Spleen (tissue), 11 donors: ENCODE measurements around the gene SLCO2A1. TPM values are rescaled to one million over a fixed set of nuclear protein-coding genes. Genes with fewer than 3 reads are reported as not detected.

Experiments used
- DNase-seq: peaks from one replicate; pipeline ENCODE4 v3.0.0-alpha.2; 2020
- H3K27ac ChIP-seq, 8 donors: fragments of 200-600 bp; sonication (generic) in 7 of 8; 1 replicate in 4 of 8; 2 replicates in 4 of 8; pipeline versions ENCODE4 v1.5.0 to v1.8.0; 2016 to 2021; ENCODE audit warnings: inconsistent platforms in 4 of 8, mild to moderate bottlenecking in 4 of 8, moderate library complexity in 1 of 8
- H3K27me3 ChIP-seq, 7 donors: fragments of 200-600 bp; sonication (generic) in 6 of 7; replicated peaks in 1 of 7; 1 replicate in 4 of 7; 2 replicates in 3 of 7; pipeline versions ENCODE4 v1.5.0 to v1.8.0; 2016 to 2021; ENCODE audit warnings: inconsistent platforms in 3 of 7, mild to moderate bottlenecking in 1 of 7
- H3K36me3 ChIP-seq, 6 donors: fragments of 200-600 bp; sonication (generic) in 5 of 6; 1 replicate in 4 of 6; 2 replicates in 2 of 6; pipeline versions ENCODE4 v1.5.0 to v1.8.0; 2016 to 2021; ENCODE audit warnings: inconsistent platforms in 2 of 6
- H3K4me1 ChIP-seq, 6 donors: fragments of 200-600 bp; sonication (generic) in 5 of 6; 1 replicate in 3 of 6; 2 replicates in 3 of 6; pipeline versions ENCODE4 v1.5.0 to v1.8.0; 2016 to 2021; ENCODE audit warnings: inconsistent platforms in 3 of 6
- H3K4me3 ChIP-seq, 8 donors: fragments of 200-600 bp; sonication (generic) in 7 of 8; 1 replicate in 4 of 8; 2 replicates in 4 of 8; pipeline versions ENCODE4 v1.5.0 to v1.8.0; 2016 to 2021; ENCODE audit warnings: inconsistent platforms in 4 of 8, mild to moderate bottlenecking in 4 of 8, moderate library complexity in 2 of 8
- H3K9me3 ChIP-seq, 8 donors: fragments of 200-600 bp; sonication (generic) in 7 of 8; 1 replicate in 4 of 8; 2 replicates in 4 of 8; pipeline versions ENCODE4 v1.5.0 to v1.8.0; 2016 to 2021; ENCODE audit warnings: inconsistent platforms in 4 of 8
- POLR2A ChIP-seq, 3 donors: fragments of 450-650 bp; IDR thresholded peaks; one replicate each; pipeline ENCODE4 v1.5.1; 2017; ENCODE audit warnings: antibody characterized with exemption in 3 of 3, mild to moderate bottlenecking in 1 of 3
- POLR2AphosphoS5 ChIP-seq, 3 donors: sonication (generic); formaldehyde crosslinking; IDR thresholded peaks; one replicate each; pipeline ENCODE4 v1.5.1; 2017; ENCODE audit warnings: antibody characterized with exemption in 3 of 3
- WGBS, 5 donors: extraction: QIAGEN DNeasy Blood & Tissue Kit in 3 of 5; methylation state at CpG; one replicate each; pipeline versions ENCODE4 v1.1.5 to v1.1.7; 2013 to 2018; 5-methylcytosine and 5-hydroxymethylcytosine counted together
- intact Hi-C: fragments of 100-400 bp; cut with DNase I; formaldehyde crosslinking; loops from one replicate; pipeline ENCODE4 v1.15.0; 2023; ENCODE audit warnings: low total_unique reads
- polyA plus RNA-seq, 3 donors: library from polyadenylated mRNA; stranded (reverse); fragments of 200-250 nt; gene quantifications; one replicate each; pipeline ENCODE4 v1.2.1, GENCODE V29; 2013
- total RNA-seq, 7 donors: library from RNA; depleted of rRNA in 3 of 7; stranded (reverse); fragments of >200 nt in 3 of 7; fragmentation: NEBNext Ultra II Directional in 4 of 7; extraction: Animal tissue kit (Norgen Biotek cat#: 25700) in 4 of 7; gene quantifications; one replicate each; pipeline versions ENCODE4 v1.1.0 to v1.2.1, GENCODE V29; 2016 to 2021
- TF ChIP-seq, protein P1 (sequence below), 11 experiments: fragments of 200-600 bp in 7 of 11; fragments of 450-650 bp in 4 of 11; sonication (generic) in 4 of 11; IDR thresholded peaks in 8 of 11; conservative IDR thresholded peaks in 3 of 11; 1 replicate in 7 of 11; 2 replicates in 4 of 11; pipeline versions ENCODE4 v1.4.0 to v1.8.0; 2016 to 2021; ENCODE audit warnings: antibody characterized with exemption in 11 of 11, inconsistent platforms in 4 of 11, mild to moderate bottlenecking in 1 of 11
- donor health status: healthy with polysubstance abuse.
- donor health status: DM: no; HTN: no; CAD: no; lungs with moderate emphysema.
- donor health status: DM: no; HTN: no; CAD: no.
- donor health status: Bipolar disorder and iron deficiency.
- donor health status: healthy.
- donor health status: DM: no; HTN: no; CAD: no.
- donor health status: DM: yes; HTN: yes; CAD: no.

The SLCO2A1 gene
- total and polyA plus RNA-seq, 10 donors = 4.8 to 118 (median 29.8) TPM

GRCh38 chr3:133894353-133895207, 135.1 kb downstream of the SLCO2A1 start:
- WGBS, 5 donors = 15 to 23% (median 22%) methylated on average over 35 to 52 of the region's 52 CpGs
- TF ChIP-seq POLR2AphosphoS5 (IDR thresholded peaks at IDR 0.05) = no peak
- peaks cover 0 to 54% (median 27%) of the 10 kb centered on the region in 7 donors for H3K27me3 ChIP-seq
- H3K36me3 ChIP-seq = no peaks in the 10 kb centered on the region
- peaks cover 0 to 43% (median 31%) of the 10 kb centered on the region in 6 donors for H3K4me1 ChIP-seq
- peak overlapping the region; percentile 47 to 71 (median 49) for H3K4me3 ChIP-seq
- no peaks in the 10 kb centered on the region for H3K9me3 ChIP-seq
- DNase-seq = no peak
- intact Hi-C loops = no loop called here
- H3K27ac ChIP-seq = peak overlapping the region in 2 of 8 donors; percentile 59 to 61

- Histone ChIP-seq H3K36me3 (no peaks in the 10 kb centered on the region), H3K27me3 (peaks cover 0 to 54% (median 27%) of the 10 kb centered on the region in 7 donors), H3K9me3 (no peaks in the 10 kb centered on the region), H3K27ac (peak overlapping the region in 2 of 8 donors; percentile 29 to 43), H3K4me3 (peak overlapping the region in 3 of 8 donors; percentile 49 to 71 (median 49)), H3K4me1 (peaks cover 0 to 43% (median 31%) of the 10 kb centered on the region in 6 donors)
- intact Hi-C loops = no loop called here
- DNase-seq = no peak
- TF ChIP-seq POLR2AphosphoS5 (IDR thresholded peaks at IDR 0.05) (no peak), POLR2A (IDR thresholded peaks at IDR 0.05) (no peak)
- TF ChIP-seq, protein P1, sequence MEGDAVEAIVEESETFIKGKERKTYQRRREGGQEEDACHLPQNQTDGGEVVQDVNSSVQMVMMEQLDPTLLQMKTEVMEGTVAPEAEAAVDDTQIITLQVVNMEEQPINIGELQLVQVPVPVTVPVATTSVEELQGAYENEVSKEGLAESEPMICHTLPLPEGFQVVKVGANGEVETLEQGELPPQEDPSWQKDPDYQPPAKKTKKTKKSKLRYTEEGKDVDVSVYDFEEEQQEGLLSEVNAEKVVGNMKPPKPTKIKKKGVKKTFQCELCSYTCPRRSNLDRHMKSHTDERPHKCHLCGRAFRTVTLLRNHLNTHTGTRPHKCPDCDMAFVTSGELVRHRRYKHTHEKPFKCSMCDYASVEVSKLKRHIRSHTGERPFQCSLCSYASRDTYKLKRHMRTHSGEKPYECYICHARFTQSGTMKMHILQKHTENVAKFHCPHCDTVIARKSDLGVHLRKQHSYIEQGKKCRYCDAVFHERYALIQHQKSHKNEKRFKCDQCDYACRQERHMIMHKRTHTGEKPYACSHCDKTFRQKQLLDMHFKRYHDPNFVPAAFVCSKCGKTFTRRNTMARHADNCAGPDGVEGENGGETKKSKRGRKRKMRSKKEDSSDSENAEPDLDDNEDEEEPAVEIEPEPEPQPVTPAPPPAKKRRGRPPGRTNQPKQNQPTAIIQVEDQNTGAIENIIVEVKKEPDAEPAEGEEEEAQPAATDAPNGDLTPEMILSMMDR (IDR thresholded peaks at IDR 0.05 in 8 of 11, conservative IDR thresholded peaks at IDR 0.05 in 3 of 11) = no peak
- 76 to 97% (median 86%) methylated on average over 5 to 6 of the region's 6 CpGs for WGBS, 5 donors
Measured at GRCh38 chr3:133893683-133894352, 135.9 kb downstream of the SLCO2A1 start.

DNA sequence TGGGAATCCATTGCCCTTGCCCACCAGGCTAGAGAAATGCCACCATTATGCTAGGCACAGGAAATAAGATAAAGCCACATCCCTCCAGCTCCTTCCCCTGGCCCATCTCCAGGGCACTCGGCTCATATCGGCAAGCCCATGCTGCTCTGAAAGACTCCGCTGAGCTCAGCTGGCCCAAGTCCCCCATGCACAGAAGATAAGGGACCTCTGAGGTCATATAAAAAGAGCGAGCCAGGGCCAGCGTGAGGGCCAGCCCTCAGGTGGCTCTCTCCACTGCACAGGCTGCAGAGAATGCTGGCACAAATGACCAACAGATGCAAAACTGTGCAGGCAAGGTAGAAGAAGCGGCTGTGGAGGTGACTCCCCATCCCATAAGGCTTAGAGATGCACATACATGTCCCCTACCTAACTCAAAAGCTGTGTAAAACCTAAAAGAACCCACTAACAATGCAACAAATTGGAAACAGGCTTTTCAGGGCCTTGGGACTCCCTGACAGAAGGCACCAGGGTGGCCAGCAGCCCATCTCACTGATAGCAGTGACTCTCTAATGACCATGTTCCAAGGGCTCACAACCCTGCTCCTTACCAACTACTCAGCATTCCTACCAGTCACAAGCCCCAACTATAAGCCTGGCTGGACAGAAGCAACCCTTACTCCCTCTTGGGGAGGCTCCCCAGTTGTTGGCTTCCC, 137.0 kb downstream of the SLCO2A1 start:
- H3K9me3 ChIP-seq = no peaks in the 10 kb centered on the region

GRCh38 chr3:133891662-133892378, 137.9 kb downstream of the SLCO2A1 start:
- H3K9me3 ChIP-seq = no peaks in the 10 kb centered on the region
- no peaks in the 10 kb centered on the region for H3K36me3 ChIP-seq
- intact Hi-C loops = no loop called here
- H3K27ac ChIP-seq = peak overlapping the region in 1 of 8 donors; percentile 43
- peaks cover 0 to 51% (median 31%) of the 10 kb centered on the region in 6 donors for H3K4me1 ChIP-seq
- H3K4me3 ChIP-seq = no peak overlapping the region
- H3K27me3 ChIP-seq = peaks cover 0 to 44% (median 27%) of the 10 kb centered on the region in 7 donors
- DNase-seq = peak; percentile 62
- TF ChIP-seq POLR2AphosphoS5 (IDR thresholded peaks at IDR 0.05) = no peak
- 88 to 98% (median 93%) methylated on average over 11 of the region's 11 CpGs for WGBS, 5 donors

More for the DNA sequence above, 137.0 kb downstream of the SLCO2A1 start:
- no peak overlapping the region for H3K4me3 ChIP-seq
- peaks cover 0 to 52% (median 27%) of the 10 kb centered on the region in 7 donors for H3K27me3 ChIP-seq
- peak overlapping the region in 3 of 8 donors; percentile 16 to 43 (median 29) for H3K27ac ChIP-seq
- intact Hi-C loops = no loop called here
- TF ChIP-seq POLR2AphosphoS5 (IDR thresholded peaks at IDR 0.05) = peak; percentile 14 to 68 (median 28)
- TF ChIP-seq POLR2A (IDR thresholded peaks at IDR 0.05) = no peak
- H3K36me3 ChIP-seq = no peaks in the 10 kb centered on the region
- WGBS, 5 donors = 31 to 53% (median 40%) methylated on average over 4 to 6 of the region's 6 CpGs
- DNase-seq = no peak
- H3K4me1 ChIP-seq = peaks cover 0 to 49% (median 31%) of the 10 kb centered on the region in 6 donors
